ENCODE measurements around the gene ACTR3. TPM values are rescaled to one million over a fixed set of nuclear protein-coding genes. Genes with fewer than 3 reads are reported as not detected.
"Not testable (repeated sequence)": the region's sequence is repeated elsewhere in the genome, so short reads cannot be mapped to it uniquely, and the experiment has no call there.

ACTR3 gene
- total RNA-seq, 1 donor from 2014 or later: 104 TPM

GRCh38 chr2:113906647-113907046 is 16.8 kb downstream of the ACTR3 start:
- DNase-seq: no peak

DNA sequence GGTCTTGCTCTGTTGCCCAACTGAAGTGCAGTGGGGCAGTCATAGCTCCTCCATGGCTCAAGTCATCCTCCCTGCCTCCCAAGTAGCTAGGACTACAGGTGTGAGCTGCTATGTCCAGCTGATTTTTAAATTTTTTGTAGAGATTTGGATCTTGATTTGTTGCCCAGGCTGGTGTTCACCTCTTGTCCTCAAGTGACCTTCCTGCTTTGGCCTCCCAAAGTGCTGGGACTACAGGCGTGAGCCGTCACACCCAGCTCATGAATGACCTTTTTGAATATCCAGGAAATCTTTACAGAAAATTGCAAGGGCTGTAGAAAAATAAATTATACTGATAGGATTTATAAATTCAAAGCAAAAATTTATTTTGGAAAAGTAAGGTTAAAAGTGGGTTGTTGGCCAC is 17.4 kb downstream of the ACTR3 start:
- DNase-seq: no peak

- DNase-seq: no peak
Observed at GRCh38 chr2:113910110-113910717, 20.3 kb downstream of the ACTR3 start.

DNA sequence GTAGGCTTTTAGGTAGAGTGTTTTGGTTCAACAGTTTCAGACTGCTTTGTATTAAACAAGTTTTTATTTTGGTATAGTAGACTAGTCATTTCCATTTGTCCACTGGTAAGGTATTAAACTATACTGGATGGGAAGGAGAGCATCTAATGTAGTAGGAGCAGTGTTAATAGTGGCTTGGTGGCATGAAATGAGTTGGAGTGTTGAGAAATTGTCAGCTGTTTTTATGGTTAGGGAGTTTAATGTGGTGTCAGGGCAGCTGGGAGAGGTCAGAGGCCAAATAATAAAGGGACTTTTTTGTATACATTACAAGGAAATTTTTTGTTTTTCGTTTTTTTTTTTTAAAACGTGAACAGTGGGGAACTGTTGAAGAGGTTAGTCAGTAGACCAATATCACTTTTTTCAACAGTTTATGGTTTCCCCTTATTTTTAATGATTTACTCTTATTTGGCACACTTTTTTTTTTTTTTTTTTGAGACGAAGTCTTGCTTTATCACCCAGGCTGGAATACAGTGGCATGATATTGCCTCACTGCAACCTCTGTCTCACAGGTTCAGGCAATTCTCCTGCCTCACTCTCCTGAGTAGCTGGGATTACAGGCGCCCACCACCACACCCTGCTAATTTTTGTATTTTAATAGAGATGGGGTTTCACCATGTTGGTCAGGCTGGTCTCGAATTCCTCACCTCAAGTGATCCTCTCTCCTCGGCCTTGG is 21.2 kb downstream of the ACTR3 start:
- no peak for DNase-seq

GRCh38 chr2:113915082-113915819 is 25.4 kb downstream of the ACTR3 start:
- DNase-seq: no peak

DNA sequence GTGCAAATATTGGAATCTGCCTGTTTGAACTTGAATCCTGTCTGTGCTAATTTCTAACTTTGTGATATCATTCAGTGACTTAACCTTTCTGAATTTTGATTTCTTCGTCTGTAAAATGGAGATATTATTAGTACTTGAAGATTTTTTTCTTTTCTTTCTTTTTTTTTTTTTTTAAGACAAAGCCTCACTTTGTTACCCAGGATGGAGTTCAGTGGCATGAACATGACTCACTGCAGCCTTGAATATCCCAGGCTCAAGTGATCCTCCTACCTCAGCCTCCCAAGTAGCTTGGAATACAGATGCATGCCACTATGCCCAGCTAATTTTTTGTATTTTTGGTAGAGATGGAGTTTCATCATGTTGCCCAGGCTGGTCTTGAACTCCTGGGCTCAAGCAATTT is 28.3 kb downstream of the ACTR3 start:
- DNase-seq: no peak

DNA sequence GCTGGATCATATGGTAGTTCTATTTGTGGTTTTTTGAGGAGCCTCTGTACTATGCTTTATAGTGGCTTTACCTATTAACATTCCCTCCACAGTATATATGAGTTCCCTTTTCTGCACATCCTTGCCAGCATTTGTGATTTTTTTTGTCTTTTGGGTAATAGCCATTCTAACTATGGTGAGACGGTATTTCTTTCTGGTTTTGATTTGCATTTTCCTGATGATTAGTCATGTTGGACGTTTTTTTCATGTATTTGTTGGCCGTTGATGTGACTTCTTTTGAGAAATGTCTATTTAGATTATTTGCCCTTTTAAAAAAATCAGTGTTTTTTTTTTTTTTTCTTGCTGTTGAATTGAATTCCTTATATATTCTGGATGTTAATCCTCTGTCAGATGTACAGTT is 31.1 kb downstream of the ACTR3 start:
- no peak for DNase-seq

GRCh38 chr2:113922335-113922734 is 32.4 kb downstream of the ACTR3 start:
- DNase-seq: no peak

- no peak for DNase-seq
Observed at GRCh38 chr2:113922784-113923183, 32.9 kb downstream of the ACTR3 start.

GRCh38 chr2:113925884-113926283 is 36.0 kb downstream of the ACTR3 start:
- no peak for DNase-seq

DNA sequence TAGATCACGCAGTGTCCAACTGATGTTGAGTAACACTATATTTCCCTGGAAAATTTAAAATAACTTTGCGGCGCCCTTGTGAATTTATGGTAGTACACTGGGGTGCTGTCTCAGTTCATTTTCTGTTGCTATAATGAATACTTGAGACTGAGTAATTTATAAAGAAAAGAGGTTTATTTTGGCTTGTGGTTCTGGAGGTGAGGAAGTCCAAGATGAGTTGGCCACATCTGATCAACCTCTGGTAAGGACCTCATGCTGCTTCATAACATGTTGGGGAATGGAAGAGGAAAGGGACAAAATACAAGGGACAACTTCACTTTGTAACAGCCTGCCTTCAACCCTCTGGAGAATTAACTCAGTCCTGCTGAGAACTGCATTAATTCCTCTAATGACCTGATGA is 36.4 kb downstream of the ACTR3 start:
- no peak for DNase-seq

GRCh38 chr2:113930448-113930847 is 40.6 kb downstream of the ACTR3 start:
- DNase-seq: no peak

DNA sequence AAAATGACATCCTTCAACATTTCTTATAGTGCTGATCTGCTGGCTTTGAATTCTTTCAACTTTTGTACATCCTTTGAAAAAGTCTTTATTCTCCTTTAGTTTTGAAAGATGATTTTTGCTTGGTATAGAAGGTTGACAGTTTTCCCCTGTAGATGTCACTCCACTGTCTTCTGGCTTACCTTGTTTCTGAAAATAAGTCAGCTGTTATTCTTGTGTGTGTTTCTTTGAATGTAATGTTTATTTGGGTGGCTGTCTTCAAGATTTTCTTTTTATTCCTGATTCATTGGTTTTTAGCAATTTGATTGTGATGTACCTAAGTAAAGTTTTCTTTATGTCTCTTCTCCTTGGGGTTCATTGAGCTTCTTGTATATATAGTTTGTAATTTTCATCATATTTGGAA is 47.6 kb downstream of the ACTR3 start:
- DNase-seq: no peak

DNA sequence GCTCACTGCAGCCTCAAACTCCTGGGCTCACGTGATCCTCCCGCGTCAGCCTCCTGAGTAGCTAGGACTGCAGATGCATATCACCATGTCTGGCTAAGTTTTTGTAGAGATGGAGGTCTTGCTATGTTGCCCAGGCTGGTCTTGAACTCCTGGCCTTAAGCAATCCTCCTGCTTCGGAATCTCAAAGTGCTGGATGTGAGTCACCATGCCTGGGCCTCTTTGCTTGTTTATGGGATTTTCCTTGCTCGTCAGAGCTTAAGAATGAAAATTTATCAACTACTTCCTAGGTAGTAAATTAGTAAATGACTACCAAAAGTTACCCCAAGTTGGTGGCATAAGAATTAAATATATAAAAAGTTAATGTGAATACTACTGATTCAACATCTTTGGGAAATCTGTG is 51.0 kb downstream of the ACTR3 start:
- no peak for DNase-seq

DNA sequence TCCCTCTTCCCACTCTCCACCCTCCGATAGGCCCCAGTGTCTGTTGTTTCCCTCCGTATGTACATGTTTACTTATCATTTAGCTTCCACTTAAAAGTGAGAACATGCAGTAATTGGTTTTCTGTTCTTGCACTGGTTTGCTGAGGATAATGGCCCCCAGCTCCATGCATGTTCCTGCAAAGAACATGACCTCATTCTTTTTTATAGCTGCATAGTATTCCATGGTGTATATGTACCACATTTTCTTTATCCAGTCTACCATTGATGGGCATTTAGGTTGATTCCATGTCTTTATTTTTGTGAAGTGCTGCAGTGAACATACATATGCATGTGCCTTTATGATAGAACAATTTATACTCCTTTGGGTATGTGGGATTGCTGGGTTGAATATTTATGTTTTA is 55.9 kb downstream of the ACTR3 start:
- DNase-seq: not testable (repeated sequence)

GRCh38 chr2:113950906-113951305 is 61.0 kb downstream of the ACTR3 start:
- DNase-seq: not testable (repeated sequence)

GRCh38 chr2:113961000-113961399 is 71.1 kb downstream of the ACTR3 start:
- no peak for DNase-seq

GRCh38 chr2:113962692-113963480 is 73.0 kb downstream of the ACTR3 start:
- DNase-seq: no peak

- no peak for DNase-seq
Observed at GRCh38 chr2:113963965-113964364, 74.1 kb downstream of the ACTR3 start.

- no peak for DNase-seq
Observed at GRCh38 chr2:113964436-113964835, 74.5 kb downstream of the ACTR3 start.

GRCh38 chr2:113965228-113965627 is 75.3 kb downstream of the ACTR3 start:
- no peak for DNase-seq

DNA sequence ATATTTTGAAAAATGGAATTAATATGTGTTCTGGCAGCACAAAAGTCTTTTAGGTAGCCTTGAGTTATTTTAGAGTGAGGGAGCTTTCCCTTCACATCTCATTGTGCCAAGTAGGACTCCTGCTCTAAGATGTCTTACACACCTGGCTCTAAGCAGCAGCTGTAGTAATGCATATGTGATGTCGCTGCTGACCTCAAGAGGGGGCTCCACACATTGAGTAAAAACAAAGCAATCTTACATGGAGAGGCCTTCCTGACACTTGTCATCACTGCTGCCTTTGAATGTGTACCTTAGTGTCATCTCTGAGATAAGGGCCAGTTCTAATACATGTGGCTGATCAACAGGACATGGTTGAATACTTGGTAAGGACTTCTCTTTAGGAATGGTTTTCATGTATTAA is 75.8 kb downstream of the ACTR3 start:
- no peak for DNase-seq

- DNase-seq: no peak
Observed at GRCh38 chr2:113966171-113966570, 76.3 kb downstream of the ACTR3 start.

All from skin of body (tissue), 2 donors.